GM23338 (cell line): ENCODE results near the gene RIMS4. TPM values are rescaled to one million over a fixed set of nuclear protein-coding genes. Genes with fewer than 3 reads are reported as not detected.

Experiments used
- ATAC-seq: fragments of 200-7000 bp; cut with Tn5 transposase; 3 replicates; pipeline ENCODE4 v1.9.1; 2020
- DNase-seq: peaks from one replicate; pipeline ENCODE4 v3.0.0-alpha.2; 2015; ENCODE audit warnings: low spot score
- H2AFZ ChIP-seq: fragments of 200-600 bp; sonication (generic); 2 replicates; pipeline ENCODE4 v1.8.0; 2016; ENCODE audit warnings: antibody characterized with exemption, mild to moderate bottlenecking, moderate library complexity
- H3F3A ChIP-seq: fragments of 200-600 bp; sonication (generic); replicated peaks from 2 replicates; pipeline ENCODE4 v1.8.0; 2017; ENCODE audit warnings: antibody characterized with exemption, mixed run types, low read depth
- H3K27ac ChIP-seq: fragments of 200-600 bp; sonication (generic); 2 replicates; pipeline ENCODE4 v1.6.1; 2016; ENCODE audit warnings: low read depth
- H3K27me3 ChIP-seq: fragments of 200-600 bp; sonication (generic); 2 replicates; pipeline ENCODE4 v1.8.0; 2016; ENCODE audit warnings: mild to moderate bottlenecking, mixed run types, moderate library complexity; ENCODE audit not compliant: insufficient read depth
- H3K36me3 ChIP-seq: fragments of 200-600 bp; sonication (generic); 2 replicates; pipeline ENCODE4 v1.8.0; 2016; ENCODE audit warnings: mild to moderate bottlenecking; ENCODE audit not compliant: insufficient read depth
- H3K4me1 ChIP-seq: fragments of 200-600 bp; sonication (generic); 2 replicates; pipeline ENCODE4 v1.8.0; 2016; ENCODE audit warnings: mild to moderate bottlenecking, moderate library complexity; ENCODE audit not compliant: insufficient read depth
- H3K4me2 ChIP-seq: fragments of 200-600 bp; sonication (generic); 2 replicates; pipeline ENCODE4 v1.7.1; 2017; ENCODE audit warnings: mixed run types
- H3K4me3 ChIP-seq: fragments of 200-600 bp; sonication (generic); 2 replicates; pipeline ENCODE4 v1.6.1; 2016; ENCODE audit warnings: mixed run types
- H3K79me2 ChIP-seq: fragments of 200-600 bp; sonication (generic); replicated peaks from 2 replicates; pipeline ENCODE4 v1.8.0; 2017; ENCODE audit warnings: mild to moderate bottlenecking; ENCODE audit not compliant: insufficient read depth
- H3K9me2 ChIP-seq: fragments of 200-600 bp; sonication (generic); 2 replicates; pipeline ENCODE4 v1.8.0; 2017; ENCODE audit not compliant: insufficient read depth
- H4K20me1 ChIP-seq: fragments of 200-600 bp; sonication (generic); replicated peaks from 2 replicates; pipeline ENCODE4 v1.8.0; 2017; ENCODE audit warnings: mild to moderate bottlenecking; ENCODE audit not compliant: insufficient read depth
- H3K27ac Mint-ChIP-seq: 2 replicates; pipeline ENCODE4 v1.8.0; 2020; ENCODE audit warnings: inconsistent platforms, mild to moderate bottlenecking, moderate library complexity, mixed read lengths
- H3K27me3 Mint-ChIP-seq: 3 replicates; pipeline ENCODE4 v1.8.0; 2022; ENCODE audit warnings: low read depth, mild to moderate bottlenecking, moderate library complexity, mixed read lengths, inconsistent platforms; ENCODE audit not compliant: insufficient read depth, poor library complexity
- H3K36me3 Mint-ChIP-seq: 3 replicates; pipeline ENCODE4 v1.8.0; 2021; ENCODE audit warnings: low read depth, mild to moderate bottlenecking, inconsistent platforms, moderate library complexity, mixed read lengths
- H3K4me1 Mint-ChIP-seq: 3 replicates; pipeline ENCODE4 v1.8.0; 2020; ENCODE audit warnings: mild to moderate bottlenecking, inconsistent platforms, mixed read lengths
- H3K4me3 Mint-ChIP-seq: 3 replicates; pipeline ENCODE4 v1.8.0; 2021; ENCODE audit warnings: moderate library complexity, mild to moderate bottlenecking, inconsistent platforms, mixed read lengths
- H3K9me3 Mint-ChIP-seq: 3 replicates; pipeline ENCODE4 v1.8.0; 2020; ENCODE audit warnings: moderate library complexity, mild to moderate bottlenecking, inconsistent platforms, mixed read lengths
- CREB1 ChIP-seq: fragments of 250-450 bp; sonication (Bioruptor Pico); IDR thresholded peaks from 2 replicates; pipeline ENCODE4 v1.5.0; 2020; ENCODE audit warnings: low read depth, mild to moderate bottlenecking, moderate library complexity
- CTCF ChIP-seq, 2 experiments: fragments of 200-600 bp in 1 of 2; sonication (generic) in 1 of 2; conservative IDR thresholded peaks; 2 replicates each; pipeline versions ENCODE4 v1.5.1 to v1.6.1; 2016 to 2017; ENCODE audit warnings: antibody characterized with exemption in 2 of 2, low read depth in 2 of 2, mild to moderate bottlenecking in 2 of 2, moderate library complexity in 1 of 2
- ETS1 ChIP-seq: IDR thresholded peaks from 2 replicates; pipeline ENCODE4 v1.6.1; 2016; ENCODE audit warnings: antibody characterized with exemption
- EZH2 ChIP-seq: fragments of 200-600 bp; sonication (generic); IDR thresholded peaks from one replicate; pipeline ENCODE4 v1.8.0; 2017; ENCODE audit warnings: antibody characterized with exemption, mild to moderate bottlenecking, low read depth; ENCODE audit not compliant: unreplicated experiment
- EZH2phosphoT487 ChIP-seq: fragments of 200-600 bp; sonication (generic); IDR thresholded peaks from one replicate; pipeline ENCODE4 v1.8.1; 2018; ENCODE audit warnings: antibody characterized with exemption; ENCODE audit not compliant: unreplicated experiment
- NANOG ChIP-seq: IDR thresholded peaks from 2 replicates; pipeline ENCODE4 v1.6.1; 2016; ENCODE audit warnings: antibody characterized with exemption, borderline replicate concordance
- POLR2AphosphoS5 ChIP-seq: IDR thresholded peaks from 2 replicates; pipeline ENCODE4 v1.6.1; 2016; ENCODE audit warnings: antibody characterized with exemption, low read depth
- REST ChIP-seq: IDR thresholded peaks from one replicate; pipeline ENCODE4 v1.6.1; 2018; ENCODE audit warnings: antibody characterized with exemption; ENCODE audit not compliant: unreplicated experiment
- STAT1 ChIP-seq: IDR thresholded peaks from one replicate; pipeline ENCODE4 v1.6.1; 2016; ENCODE audit warnings: antibody characterized with exemption; ENCODE audit not compliant: unreplicated experiment
- ZNF114 ChIP-seq: fragments of 250-450 bp; sonication (Bioruptor Pico); IDR thresholded peaks from 2 replicates; pipeline ENCODE4 v1.5.0; 2020; ENCODE audit warnings: mild to moderate bottlenecking, moderate library complexity
- ZNF331 ChIP-seq: fragments of 250-450 bp; sonication (Bioruptor Pico); IDR thresholded peaks from 2 replicates; pipeline ENCODE4 v1.5.0; 2020; ENCODE audit warnings: low read depth, mild to moderate bottlenecking, moderate library complexity
- polyA plus RNA-seq: library from polyadenylated mRNA; unstranded; fragments of >200 nt; fragmentation: Nextera tagmentation; extraction: Ambion mirVana; gene quantifications from 2 replicates; pipeline ENCODE4 v1.2.1, GENCODE V29; 2016
- total RNA-seq: library from RNA; depleted of rRNA; stranded (reverse); fragments of >200 nt; shearing (Covaris generic); gene quantifications from 2 replicates; pipeline ENCODE4 v1.2.3, GENCODE V29; 2014

Gene RIMS4
- total and polyA plus RNA-seq, 2 experiments from 2014 or later = 3.5 to 39.7 TPM

- TF ChIP-seq CTCF (conservative IDR thresholded peaks at IDR 0.05; ENCODE audit: low read depth in 2 of 2) = no peak
- no peak for TF ChIP-seq ETS1
- no peak for TF ChIP-seq ZNF331
- no peak for TF ChIP-seq EZH2
- no peak for TF ChIP-seq STAT1
- TF ChIP-seq REST = no peak
- no peak for TF ChIP-seq ZNF114 (CRISPR knock-in tag)
- TF ChIP-seq NANOG = no peak
- TF ChIP-seq CREB1 (CRISPR knock-in tag) = no peak
These were observed 13.4 kb downstream of the RIMS4 start (continued) for GRCh38 chr20:44796758-44797457.

GRCh38 chr20:44796311-44796710, 14.0 kb downstream of the RIMS4 start:
- H3K27ac Mint-ChIP-seq = no peak overlapping the region

More at GRCh38 chr20:44796311-44796710, 14.0 kb downstream of the RIMS4 start:
- H3K36me3 Mint-ChIP-seq = no peaks in the 10 kb centered on the region
- TF ChIP-seq CTCF (conservative IDR thresholded peaks at IDR 0.05; ENCODE audit: low read depth in 2 of 2) (no peak), ZNF331 (no peak), CREB1 (CRISPR knock-in tag) (no peak), EZH2 (no peak), ETS1 (no peak), ZNF114 (CRISPR knock-in tag) (no peak), POLR2AphosphoS5 (no peak), NANOG (no peak), REST (no peak), EZH2phosphoT487 (no peak)
- H3K27ac ChIP-seq = no peak overlapping the region
- no peak overlapping the region for H3K4me3 ChIP-seq
- no peaks in the 10 kb centered on the region for H3K9me3 Mint-ChIP-seq
- H3K4me1 ChIP-seq = peaks cover 9% of the 10 kb centered on the region
- H2AFZ ChIP-seq = no peak overlapping the region
- DNase-seq (no peak), ATAC-seq (peak; percentile 75)
- no peaks in the 10 kb centered on the region for H3K27me3 ChIP-seq
- no peaks in the 10 kb centered on the region; the same call in 1 of the 2 replicates for H4K20me1 ChIP-seq
- no peaks in the 10 kb centered on the region for H3K9me2 ChIP-seq
- peaks cover 37% of the 10 kb centered on the region for H3K4me1 Mint-ChIP-seq
- H3K36me3 ChIP-seq = no peaks in the 10 kb centered on the region
- H3K4me3 Mint-ChIP-seq = no peak overlapping the region
- no peaks in the 10 kb centered on the region for H3F3A ChIP-seq
- H3K79me2 ChIP-seq = 0 out of 2 replicates have a peak, but pooled peaks cover 14% of the 10 kb centered on the region
- peaks cover 5% of the 10 kb centered on the region for H3K27me3 Mint-ChIP-seq
- H3K4me2 ChIP-seq = peak overlapping the region; percentile 51; the same call in 1 of the 2 replicates
